RWPE1 (cell line): ENCODE data around the gene ZNF512B.
"Not testable (repeated sequence)": the region's sequence is repeated elsewhere in the genome, so short reads cannot be mapped to it uniquely, and the experiment has no call there.

Experiments used
- CTCF ChIA-PET: fragments of 350-600 bp; sonication (Branson Sonifier 250); formaldehyde crosslinking; extraction: SDS; loops from one replicate; lab custom pipeline; 2021; lab: Yijun Ruan, JAX
- POLR2A ChIA-PET: fragments of 400-600 bp; formaldehyde crosslinking; extraction: SDS; loops from one replicate; lab custom pipeline; 2020; ENCODE audit warnings: antibody characterized with exemption; ENCODE audit not compliant: low non-redundant PET; lab: Yijun Ruan, JAX
- DNase-seq: peaks from one replicate; pipeline ENCODE4 v3.0.0; 2012; ENCODE audit warnings: low spot score
- H3K27ac ChIP-seq: fragments of 450-650 bp; 2 replicates; pipeline ENCODE4 v1.5.1; 2017
- CTCF ChIP-seq: fragments of 450-650 bp; conservative IDR thresholded peaks from 2 replicates; pipeline ENCODE4 v1.5.1; 2017; ENCODE audit warnings: low read depth, mild to moderate bottlenecking

Gene ZNF512B

GRCh38 chr20:63935447-63935846 lies 34.3 kb downstream of the ZNF512B start:
- ChIA-PET POLR2A (no interaction called here), CTCF (no interaction called here)
- TF ChIP-seq CTCF: no peak
- peak overlapping the region; percentile 91 for H3K27ac ChIP-seq
- DNase-seq: no peak

GRCh38 chr20:63934271-63935068 lies 35.3 kb downstream of the ZNF512B start:
- DNase-seq: no peak
- ChIA-PET CTCF (interaction anchor here (0.6 to 1.0 kb wide), 2 partner anchors 9 to 1077 kb away, joined by 4 to 6 read pairs; no protein-coding TSS in a partner anchor), POLR2A (no interaction called here)
- H3K27ac ChIP-seq: peak overlapping the region; percentile 91
- no peak; the same call in 1 of the 2 replicates for TF ChIP-seq CTCF

- POLR2A ChIA-PET: no interaction called here
- H3K27ac ChIP-seq: peak overlapping the region; percentile 91
- CTCF ChIA-PET: interaction anchor here (0.5 to 0.6 kb wide), 3 partner anchors 19 to 1077 kb away, joined by 3 to 6 read pairs (median 3); no protein-coding TSS in a partner anchor
- no peak for DNase-seq
- no peak for TF ChIP-seq CTCF
These were observed 36.1 kb downstream of the ZNF512B start for GRCh38 chr20:63933646-63934045.

GRCh38 chr20:63932606-63933160 lies 37.0 kb downstream of the ZNF512B start:
- no peak for DNase-seq
- ChIA-PET CTCF (no interaction called here), POLR2A (no interaction called here)
- peak overlapping the region; percentile 4 for H3K27ac ChIP-seq
- no peak for TF ChIP-seq CTCF

- TF ChIP-seq CTCF: no peak
- POLR2A ChIA-PET: no interaction called here
- CTCF ChIA-PET: no interaction called here
- DNase-seq: no peak
- H3K27ac ChIP-seq: no peak overlapping the region
These were observed 38.0 kb downstream of the ZNF512B start for GRCh38 chr20:63931735-63932134.

- TF ChIP-seq CTCF: no peak
- DNase-seq: no peak
- ChIA-PET CTCF (no interaction called here), POLR2A (no interaction called here)
- peak overlapping the region; percentile 0; the same call in 1 of the 2 replicates for H3K27ac ChIP-seq
These were observed 38.7 kb downstream of the ZNF512B start for GRCh38 chr20:63930971-63931553.

- POLR2A ChIA-PET, DNase-seq, CTCF ChIA-PET, H3K27ac ChIP-seq: not testable (repeated sequence)
These were observed 40.3 kb downstream of the ZNF512B start for GRCh38 chr20:63929473-63929883.
